ENCODE data around the gene NBAS.

GRCh38 chr2:15561574-15562344, 625 bp upstream of the NBAS start:
- TF ChIP-seq CTCF (optimal IDR thresholded peaks at IDR 0.05 in 1 of 3, IDR thresholded peaks at IDR 0.05 in 1 of 3, conservative IDR thresholded peaks at IDR 0.05 in 1 of 3; ENCODE audit: extremely low read depth in 1 of 3, insufficient read depth in 2 of 3, low read length in 3 of 3) (no peak), EZH2 (IDR thresholded peaks at IDR 0.05; ENCODE audit: low read length) (no peak)

All from keratinocyte (primary cell).